A549 (cell line): ENCODE data around the gene PRSS21.

Source experiments
- CEBPB ChIP-seq, 2 experiments: fragments of >200 bp in 1 of 2; sonication (Bioruptor Twin) in 1 of 2; formaldehyde crosslinking in 1 of 2; IDR thresholded peaks; 2 replicates each; pipeline ENCODE4 v1.6.1; 2012 to 2016
- EP300 ChIP-seq, 2 experiments: fragments of >200 bp; sonication (Bioruptor Twin); formaldehyde crosslinking; IDR thresholded peaks; 2 replicates in 1 of 2; 3 replicates in 1 of 2; pipeline ENCODE4 v1.6.1; 2016 to 2017
- JUNB ChIP-seq: fragments of >200 bp; sonication (Bioruptor Twin); formaldehyde crosslinking; IDR thresholded peaks from 2 replicates; pipeline ENCODE4 v1.6.1; 2016
- REST ChIP-seq: fragments of 200-600 bp; sonication (generic); IDR thresholded peaks from 2 replicates; pipeline ENCODE4 v1.6.1; 2016; ENCODE audit warnings: antibody characterized with exemption, mild to moderate bottlenecking, moderate library complexity
- SREBF2 ChIP-seq: fragments of 450-650 bp; IDR thresholded peaks from 2 replicates; pipeline ENCODE4 v1.6.1; 2014; ENCODE audit warnings: mild to moderate bottlenecking, moderate library complexity
- TF ChIP-seq, protein P1 (sequence below): fragments of >200 bp; sonication (Bioruptor Twin); formaldehyde crosslinking; IDR thresholded peaks from 3 replicates; pipeline ENCODE4 v1.5.1; 2016

GRCh38 chr16:2774161-2774891, 42.7 kb upstream of the PRSS21 start:
- TF ChIP-seq EP300 (IDR thresholded peaks at IDR 0.05) (no peak), REST (no peak), CEBPB (IDR thresholded peaks at IDR 0.05) (no peak), JUNB (no peak), SREBF2 (no peak)
- TF ChIP-seq, protein P1, sequence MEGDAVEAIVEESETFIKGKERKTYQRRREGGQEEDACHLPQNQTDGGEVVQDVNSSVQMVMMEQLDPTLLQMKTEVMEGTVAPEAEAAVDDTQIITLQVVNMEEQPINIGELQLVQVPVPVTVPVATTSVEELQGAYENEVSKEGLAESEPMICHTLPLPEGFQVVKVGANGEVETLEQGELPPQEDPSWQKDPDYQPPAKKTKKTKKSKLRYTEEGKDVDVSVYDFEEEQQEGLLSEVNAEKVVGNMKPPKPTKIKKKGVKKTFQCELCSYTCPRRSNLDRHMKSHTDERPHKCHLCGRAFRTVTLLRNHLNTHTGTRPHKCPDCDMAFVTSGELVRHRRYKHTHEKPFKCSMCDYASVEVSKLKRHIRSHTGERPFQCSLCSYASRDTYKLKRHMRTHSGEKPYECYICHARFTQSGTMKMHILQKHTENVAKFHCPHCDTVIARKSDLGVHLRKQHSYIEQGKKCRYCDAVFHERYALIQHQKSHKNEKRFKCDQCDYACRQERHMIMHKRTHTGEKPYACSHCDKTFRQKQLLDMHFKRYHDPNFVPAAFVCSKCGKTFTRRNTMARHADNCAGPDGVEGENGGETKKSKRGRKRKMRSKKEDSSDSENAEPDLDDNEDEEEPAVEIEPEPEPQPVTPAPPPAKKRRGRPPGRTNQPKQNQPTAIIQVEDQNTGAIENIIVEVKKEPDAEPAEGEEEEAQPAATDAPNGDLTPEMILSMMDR: no peak
